Fibroblast of villous mesenchyme (primary cell): ENCODE measurements around the gene ZNF559. TPM values are rescaled to one million over a fixed set of nuclear protein-coding genes. Genes with fewer than 3 reads are reported as not detected.
"Not testable (repeated sequence)": the region's sequence is repeated elsewhere in the genome, so short reads cannot be mapped to it uniquely, and the experiment has no call there.

Experiments
- DNase-seq: peaks from one replicate; pipeline ENCODE4 v3.0.0-alpha.2; 2010; ENCODE audit warnings: low read depth
- H3K4me3 ChIP-seq: 2 replicates; pipeline ENCODE4 v1.5.1; 2011; ENCODE audit warnings: low read depth, mild to moderate bottlenecking, low read length
- CTCF ChIP-seq: IDR thresholded peaks from 2 replicates; pipeline ENCODE4 v1.5.1; 2012; ENCODE audit warnings: low read depth, mild to moderate bottlenecking, low read length; ENCODE audit not compliant: insufficient read depth
- total RNA-seq: library from RNA; depleted of rRNA; stranded (reverse); fragments of >200 nt; gene quantifications from 2 replicates; pipeline ENCODE4 v1.2.3, GENCODE V29; 2012

ZNF559 gene
- total RNA-seq = 11.6 and 16.0 TPM in 2 replicates

GRCh38 chr19:9323919-9324583 is at the start of gene ZNF559:
Gene ZNF559, plus strand, starts transcription at chr19:9324179. Its CDS starts 14,371 bp downstream, at chr19:9338550.
- peak within 1 kb of the TSS; percentile 82 for H3K4me3 ChIP-seq
- TF ChIP-seq CTCF = peak; percentile 42
- DNase-seq = peak; percentile 97

DNA sequence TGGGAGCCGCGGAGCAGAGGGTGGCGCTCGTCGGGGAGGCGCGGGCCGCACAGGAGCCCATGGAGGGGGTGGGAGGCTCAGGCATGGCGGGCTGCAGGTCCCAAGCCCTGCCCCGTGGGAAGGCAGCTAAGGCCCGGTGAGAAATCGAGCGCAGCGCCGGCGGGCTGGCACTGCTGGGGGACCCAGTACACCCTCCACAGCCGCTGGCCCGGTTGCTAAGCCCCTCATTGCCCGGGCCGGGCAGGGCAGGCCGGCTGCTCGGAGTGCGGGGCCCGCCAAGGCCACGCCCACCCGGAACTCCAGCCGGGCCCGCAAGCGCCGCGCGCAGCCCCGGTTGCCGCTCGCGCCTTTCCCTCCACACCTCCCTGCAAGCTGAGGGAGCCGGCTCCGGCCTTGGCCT is 40.5 kb upstream of the ZNF559 start:
- not testable (repeated sequence) for DNase-seq, H3K4me3 ChIP-seq

DNA sequence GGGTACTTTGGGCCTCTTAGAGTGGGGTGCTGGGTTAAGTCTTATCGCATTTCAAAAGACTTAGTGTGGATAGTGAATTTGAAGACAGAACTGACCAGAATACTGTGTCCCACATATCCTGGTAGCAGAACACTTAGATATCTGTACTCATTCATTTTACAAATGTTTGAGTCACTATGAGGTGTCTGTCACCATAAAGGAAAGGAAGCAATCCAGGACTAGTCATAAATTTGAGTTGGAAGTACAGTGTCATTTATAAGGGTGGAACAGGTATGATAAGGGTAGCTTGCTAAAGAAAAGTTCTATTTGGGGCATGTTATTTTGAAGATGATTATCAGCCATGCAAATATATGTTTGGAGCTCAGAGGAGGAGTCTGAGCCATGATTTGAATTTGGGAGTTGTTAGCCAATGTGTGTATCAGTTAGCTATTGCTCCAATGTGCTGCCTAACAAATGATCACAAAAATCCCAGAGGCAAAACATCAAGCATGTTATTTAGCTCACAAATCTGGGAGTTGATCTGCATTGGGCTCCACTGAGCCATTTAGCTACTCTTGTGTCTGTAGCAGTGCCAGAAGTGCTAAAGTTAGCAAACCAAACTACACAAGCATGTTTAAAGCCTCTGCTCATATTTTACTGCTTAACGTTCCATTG is 34.6 kb upstream of the ZNF559 start:
- DNase-seq = no peak
- no peak for TF ChIP-seq CTCF
- no peak overlapping the region for H3K4me3 ChIP-seq

- DNase-seq = no peak
- H3K4me3 ChIP-seq = no peak overlapping the region
- TF ChIP-seq CTCF = no peak
These were observed 28.5 kb upstream of the ZNF559 start for GRCh38 chr19:9295411-9295849.

- no peak for TF ChIP-seq CTCF
- DNase-seq = no peak
- no peak overlapping the region for H3K4me3 ChIP-seq
These were observed 27.6 kb upstream of the ZNF559 start for GRCh38 chr19:9296336-9296735.

DNA sequence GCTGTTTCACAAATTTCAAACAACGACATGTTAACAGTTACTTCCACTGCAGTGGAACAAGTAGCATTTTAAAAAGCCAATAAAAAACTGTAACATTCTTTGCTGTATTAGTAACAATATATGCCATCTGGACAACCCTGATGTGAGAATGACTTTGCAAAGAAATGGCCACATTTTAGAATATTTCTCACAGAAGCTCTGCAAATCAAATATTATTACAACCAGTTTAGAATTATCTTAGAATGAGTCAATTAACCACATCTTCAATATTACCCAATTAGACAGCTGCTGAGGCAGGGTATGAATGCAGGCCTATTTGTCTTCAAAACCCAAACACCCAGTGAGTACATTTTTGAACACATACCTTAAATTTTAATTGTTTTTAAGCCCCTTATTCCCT is 17.5 kb upstream of the ZNF559 start:
- H3K4me3 ChIP-seq = no peak overlapping the region
- no peak for TF ChIP-seq CTCF
- peak; percentile 73 for DNase-seq

DNA sequence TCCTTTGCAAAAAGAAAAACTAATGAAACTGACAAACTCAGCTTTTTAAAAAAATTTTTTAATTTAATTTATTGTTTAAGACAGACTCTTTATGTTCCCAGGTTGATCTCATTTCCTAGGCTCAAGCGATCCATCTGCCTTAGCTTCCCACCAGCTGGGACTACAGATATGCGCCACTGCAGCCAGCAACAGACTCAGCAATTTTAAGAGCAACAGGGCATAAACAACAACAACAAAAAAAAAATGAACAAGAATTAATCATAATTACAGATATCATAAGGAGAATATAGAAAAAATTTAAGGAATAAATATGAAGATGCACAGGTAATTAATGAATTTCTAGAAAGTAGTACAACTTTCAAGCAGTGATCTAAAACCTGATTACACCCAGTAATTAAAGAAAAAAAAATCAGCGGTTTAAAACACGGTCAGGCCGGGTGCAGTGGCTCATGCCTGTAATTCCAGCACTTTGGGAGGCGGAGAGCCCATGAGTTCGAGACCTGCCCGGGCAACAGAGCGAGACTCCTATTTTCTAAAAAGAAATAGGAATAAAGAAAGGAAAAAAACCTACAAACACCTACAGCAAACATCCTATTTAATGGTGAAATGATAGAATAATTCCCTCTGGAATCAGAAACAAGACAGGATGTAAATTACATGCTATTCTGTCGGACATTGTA is 15.7 kb upstream of the ZNF559 start:
- DNase-seq = no peak
- H3K4me3 ChIP-seq = peak overlapping the region; percentile 92
- TF ChIP-seq CTCF = no peak
